OCI-LY3 (cell line): ENCODE measurements around the gene CMIP.

Source experiments
- EZH2phosphoT487 ChIP-seq: fragments of 200-600 bp; shearing (Covaris generic); IDR thresholded peaks from 2 replicates; pipeline ENCODE4 v1.6.1; 2018; ENCODE audit warnings: antibody characterized with exemption, mixed run types, low read depth
- TF ChIP-seq, protein P1 (sequence below): fragments of 200-600, 300-600 bp; sonication (generic); IDR thresholded peaks from 2 replicates; pipeline ENCODE4 v1.5.1; 2014; ENCODE audit warnings: antibody characterized with exemption, low read length, low read depth

- TF ChIP-seq, protein P1, sequence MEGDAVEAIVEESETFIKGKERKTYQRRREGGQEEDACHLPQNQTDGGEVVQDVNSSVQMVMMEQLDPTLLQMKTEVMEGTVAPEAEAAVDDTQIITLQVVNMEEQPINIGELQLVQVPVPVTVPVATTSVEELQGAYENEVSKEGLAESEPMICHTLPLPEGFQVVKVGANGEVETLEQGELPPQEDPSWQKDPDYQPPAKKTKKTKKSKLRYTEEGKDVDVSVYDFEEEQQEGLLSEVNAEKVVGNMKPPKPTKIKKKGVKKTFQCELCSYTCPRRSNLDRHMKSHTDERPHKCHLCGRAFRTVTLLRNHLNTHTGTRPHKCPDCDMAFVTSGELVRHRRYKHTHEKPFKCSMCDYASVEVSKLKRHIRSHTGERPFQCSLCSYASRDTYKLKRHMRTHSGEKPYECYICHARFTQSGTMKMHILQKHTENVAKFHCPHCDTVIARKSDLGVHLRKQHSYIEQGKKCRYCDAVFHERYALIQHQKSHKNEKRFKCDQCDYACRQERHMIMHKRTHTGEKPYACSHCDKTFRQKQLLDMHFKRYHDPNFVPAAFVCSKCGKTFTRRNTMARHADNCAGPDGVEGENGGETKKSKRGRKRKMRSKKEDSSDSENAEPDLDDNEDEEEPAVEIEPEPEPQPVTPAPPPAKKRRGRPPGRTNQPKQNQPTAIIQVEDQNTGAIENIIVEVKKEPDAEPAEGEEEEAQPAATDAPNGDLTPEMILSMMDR = no peak
- no peak for TF ChIP-seq EZH2phosphoT487
Measured at GRCh38 chr16:81698310-81698641, 253.7 kb downstream of the CMIP start.
